MCF 10A (cell line): ENCODE measurements around the gene TMEM217. TPM values are rescaled to one million over a fixed set of nuclear protein-coding genes. Genes with fewer than 3 reads are reported as not detected.

ENCODE experiments used
- BruUV-seq: library from RNA; stranded (reverse); fragments of 400-500 nt; replicated peaks from 2 replicates; lab custom pipeline; 2021; lab: Mats Ljungman, UMichigan
- CTCF ChIA-PET: fragments of 300-600 bp; sonication (Branson Sonifier 250); formaldehyde crosslinking; extraction: SDS; loops from one replicate; lab custom pipeline; 2021; ENCODE audit warnings: antibody characterized with exemption, inconsistent platforms; lab: Yijun Ruan, JAX
- POLR2A ChIA-PET: fragments of 300-600, 350-650 bp; sonication (Branson Sonifier 250); formaldehyde crosslinking; extraction: SDS; loops from one replicate; lab custom pipeline; 2020; ENCODE audit warnings: antibody characterized with exemption, inconsistent platforms; lab: Yijun Ruan, JAX
- DNase-seq: peaks from one replicate; pipeline ENCODE4 v3.0.0-alpha.2; 2018; ENCODE audit not compliant: unreplicated experiment
- H3K27ac Mint-ChIP-seq: one replicate; pipeline ENCODE4 v1.8.0; 2022; ENCODE audit warnings: mild to moderate bottlenecking, low read depth, mixed read lengths; ENCODE audit not compliant: unreplicated experiment
- H3K27me3 Mint-ChIP-seq: one replicate; pipeline ENCODE4 v1.8.0; 2022; ENCODE audit warnings: mixed read lengths; ENCODE audit not compliant: insufficient read depth, unreplicated experiment
- H3K36me3 Mint-ChIP-seq: one replicate; pipeline ENCODE4 v1.8.0; 2022; ENCODE audit warnings: mild to moderate bottlenecking, moderate library complexity, mixed read lengths; ENCODE audit not compliant: insufficient read depth, unreplicated experiment
- H3K4me1 Mint-ChIP-seq: one replicate; pipeline ENCODE4 v1.8.0; 2022; ENCODE audit warnings: mixed read lengths; ENCODE audit not compliant: insufficient read depth, unreplicated experiment
- H3K4me3 Mint-ChIP-seq: one replicate; pipeline ENCODE4 v1.8.0; 2022; ENCODE audit warnings: mild to moderate bottlenecking, moderate library complexity, mixed read lengths; ENCODE audit not compliant: unreplicated experiment
- H3K9me3 Mint-ChIP-seq: one replicate; pipeline ENCODE4 v1.8.0; 2022; ENCODE audit warnings: mixed read lengths; ENCODE audit not compliant: unreplicated experiment
- CTCF ChIP-seq: fragments of 200-600 bp; IDR thresholded peaks from one replicate; pipeline ENCODE4 v1.8.0; 2022; ENCODE audit warnings: antibody characterized with exemption, mild to moderate bottlenecking; ENCODE audit not compliant: unreplicated experiment
- intact Hi-C: fragments of 100-400 bp; cut with micrococcal nuclease; formaldehyde crosslinking; loops from 2 replicates; pipeline ENCODE4 v1.14.1; 2022
- total RNA-seq: library from RNA; stranded (reverse); gene quantifications from 2 replicates; pipeline ENCODE4 v1.2.3, GENCODE V29; 2022

The TMEM217 gene
- total RNA-seq, 1 experiment from 2014 or later = 3.2 TPM

- intact Hi-C loops = no loop called here
- CTCF ChIA-PET = interaction anchor here (0.6 to 9.9 kb wide), 5 partner anchors 154 to 1434 kb away, joined by 3 to 228 read pairs (median 5); no protein-coding TSS in a partner anchor
- Mint-ChIP-seq H3K27me3 (peaks cover 4% of the 10 kb centered on the region), H3K36me3 (no peaks in the 10 kb centered on the region), H3K4me1 (peaks cover 7% of the 10 kb centered on the region), H3K27ac (no peak overlapping the region), H3K9me3 (no peaks in the 10 kb centered on the region), H3K4me3 (no peak overlapping the region)
- BruUV-seq = no TSS peak
- no peak for DNase-seq
- POLR2A ChIA-PET = interaction anchor here (0.6 to 1.3 kb wide), 4 partner anchors 39 to 320 kb away, joined by 3 read pairs; partner anchors contain the start of gene C6orf89
- no peak for TF ChIP-seq CTCF
These were observed 52.6 kb downstream of the TMEM217 start for GRCh38 chr6:37205175-37205996.

- Mint-ChIP-seq H3K4me3 (no peak overlapping the region), H3K4me1 (peaks cover 7% of the 10 kb centered on the region), H3K9me3 (no peaks in the 10 kb centered on the region), H3K36me3 (no peaks in the 10 kb centered on the region), H3K27me3 (peaks cover 10% of the 10 kb centered on the region), H3K27ac (no peak overlapping the region)
- intact Hi-C loops = no loop called here
- BruUV-seq = no TSS peak
- POLR2A ChIA-PET = interaction anchor here (0.8 to 1.2 kb wide), 2 partner anchors 180 to 319 kb away, joined by 3 read pairs; partner anchors contain the start of gene C6orf89
- CTCF ChIA-PET = interaction anchor here (0.7 to 9.9 kb wide), 4 partner anchors 29 to 182 kb away, joined by 3 to 228 read pairs (median 6); no protein-coding TSS in a partner anchor
- DNase-seq = peak; percentile 83
- TF ChIP-seq CTCF = no peak
These were observed 53.8 kb downstream of the TMEM217 start for GRCh38 chr6:37204014-37204751.

GRCh38 chr6:37202788-37203491 lies 55.0 kb downstream of the TMEM217 start:
- intact Hi-C loops = no loop called here
- H3K4me3 Mint-ChIP-seq = no peak overlapping the region
- no peak for TF ChIP-seq CTCF
- H3K27ac Mint-ChIP-seq = no peak overlapping the region
- BruUV-seq = no TSS peak
- H3K27me3 Mint-ChIP-seq = peaks cover 10% of the 10 kb centered on the region
- POLR2A ChIA-PET = interaction anchor here (1.1 kb wide), 1 partner anchor 17 kb away, joined by 3 read pairs; no protein-coding TSS in a partner anchor
- peaks cover 7% of the 10 kb centered on the region for H3K4me1 Mint-ChIP-seq
- CTCF ChIA-PET = interaction anchor here (0.6 kb wide), 1 partner anchor 184 kb away, joined by 3 read pairs; no protein-coding TSS in a partner anchor
- H3K36me3 Mint-ChIP-seq = no peaks in the 10 kb centered on the region
- DNase-seq = no peak
- no peaks in the 10 kb centered on the region for H3K9me3 Mint-ChIP-seq
